ENCODE measurements around the gene GRIK4. TPM values are rescaled to one million over a fixed set of nuclear protein-coding genes. Genes with fewer than 3 reads are reported as not detected.

GRIK4 gene
- total RNA-seq, 3 donors from 2014 or later (not counting 1 experiment from before 2014, with no cell fraction given) = 2.2 to 32.3 (median 21.9) TPM

DNA sequence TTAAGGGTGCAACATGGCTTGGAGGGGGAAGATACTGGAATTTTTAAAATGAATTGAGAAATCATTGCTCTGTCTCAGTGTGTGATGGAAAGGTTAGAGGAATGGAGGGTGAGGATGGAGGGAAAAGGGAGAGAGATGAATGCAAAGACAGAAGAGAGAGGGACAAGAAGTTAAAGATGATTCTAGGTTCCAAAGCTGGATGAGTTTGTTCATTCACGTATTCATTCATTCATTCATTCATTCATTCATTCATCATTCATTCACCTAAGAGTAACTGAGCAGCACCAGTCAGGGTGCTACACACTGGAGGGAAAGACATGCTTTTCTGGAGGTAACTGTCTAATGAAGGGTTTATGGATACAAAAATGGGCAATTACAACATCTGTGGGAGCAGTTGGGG, 209.2 kb downstream of the GRIK4 start:
- TF ChIP-seq, protein P1, sequence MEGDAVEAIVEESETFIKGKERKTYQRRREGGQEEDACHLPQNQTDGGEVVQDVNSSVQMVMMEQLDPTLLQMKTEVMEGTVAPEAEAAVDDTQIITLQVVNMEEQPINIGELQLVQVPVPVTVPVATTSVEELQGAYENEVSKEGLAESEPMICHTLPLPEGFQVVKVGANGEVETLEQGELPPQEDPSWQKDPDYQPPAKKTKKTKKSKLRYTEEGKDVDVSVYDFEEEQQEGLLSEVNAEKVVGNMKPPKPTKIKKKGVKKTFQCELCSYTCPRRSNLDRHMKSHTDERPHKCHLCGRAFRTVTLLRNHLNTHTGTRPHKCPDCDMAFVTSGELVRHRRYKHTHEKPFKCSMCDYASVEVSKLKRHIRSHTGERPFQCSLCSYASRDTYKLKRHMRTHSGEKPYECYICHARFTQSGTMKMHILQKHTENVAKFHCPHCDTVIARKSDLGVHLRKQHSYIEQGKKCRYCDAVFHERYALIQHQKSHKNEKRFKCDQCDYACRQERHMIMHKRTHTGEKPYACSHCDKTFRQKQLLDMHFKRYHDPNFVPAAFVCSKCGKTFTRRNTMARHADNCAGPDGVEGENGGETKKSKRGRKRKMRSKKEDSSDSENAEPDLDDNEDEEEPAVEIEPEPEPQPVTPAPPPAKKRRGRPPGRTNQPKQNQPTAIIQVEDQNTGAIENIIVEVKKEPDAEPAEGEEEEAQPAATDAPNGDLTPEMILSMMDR (IDR thresholded peaks at IDR 0.05) = no peak
- H3K27ac Mint-ChIP-seq = no peak overlapping the region

DNA sequence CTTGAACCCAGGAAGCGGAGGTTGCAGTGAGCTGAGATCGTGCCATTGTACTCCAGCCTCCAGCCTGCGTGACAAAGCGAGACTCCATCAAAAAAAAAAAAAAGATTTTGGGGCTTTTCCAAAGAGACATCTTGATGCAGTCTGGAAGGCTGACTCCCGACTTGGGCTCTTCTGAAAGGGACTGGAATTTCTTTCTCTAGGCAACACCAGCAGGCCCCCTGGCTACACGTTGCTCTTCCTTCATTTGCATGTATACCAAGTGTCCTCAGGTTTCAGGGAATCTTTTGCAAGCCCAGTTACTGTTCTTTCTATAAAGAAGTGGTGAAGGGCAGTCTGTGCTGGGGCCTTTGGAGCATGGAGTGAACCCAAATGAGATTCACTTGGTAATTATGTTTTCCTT, 211.0 kb downstream of the GRIK4 start:
- H3K4me1 ChIP-seq (ENCODE audit: control insufficient read depth, insufficient read depth, low read length) = no peaks in the 10 kb centered on the region
- H3K9me3 Mint-ChIP-seq = no peaks in the 10 kb centered on the region
- 92% methylated on average over 6 of the region's 6 CpGs for WGBS (ENCODE audit: insufficient coverage)

More for the DNA sequence above, 209.2 kb downstream of the GRIK4 start:
- Mint-ChIP-seq H3K9me3 (no peaks in the 10 kb centered on the region), H3K27me3 (ENCODE audit: low read depth in 2 of 2) (peaks cover 4 to 21% of the 10 kb centered on the region in 2 donors), H3K36me3 (no peaks in the 10 kb centered on the region), H3K4me1 (peaks cover under 1 to 31% of the 10 kb centered on the region in 2 donors), H3K4me3 (no peak overlapping the region)
- Histone ChIP-seq H3K27me3 (ENCODE audit: control insufficient read depth, insufficient read depth, low read length) (no peaks in the 10 kb centered on the region), H3K36me3 (ENCODE audit: control insufficient read depth, insufficient read depth, low read length) (no peaks in the 10 kb centered on the region), H3K27ac (ENCODE audit: low read length) (no peak overlapping the region), H3K4me1 (ENCODE audit: control insufficient read depth, insufficient read depth, low read length) (no peaks in the 10 kb centered on the region), H3K9me3 (ENCODE audit: control insufficient read depth, insufficient read depth, low read length) (no peaks in the 10 kb centered on the region), H3K4me3 (ENCODE audit: low read length) (no peak overlapping the region)
- intact Hi-C loops (cut with micrococcal nuclease) = no loop called here
- ATAC-seq (no peak), DNase-seq (no peak)
- no CpG with 5 or more reads among the region's 1 CpG for WGBS (ENCODE audit: insufficient coverage)

DNA sequence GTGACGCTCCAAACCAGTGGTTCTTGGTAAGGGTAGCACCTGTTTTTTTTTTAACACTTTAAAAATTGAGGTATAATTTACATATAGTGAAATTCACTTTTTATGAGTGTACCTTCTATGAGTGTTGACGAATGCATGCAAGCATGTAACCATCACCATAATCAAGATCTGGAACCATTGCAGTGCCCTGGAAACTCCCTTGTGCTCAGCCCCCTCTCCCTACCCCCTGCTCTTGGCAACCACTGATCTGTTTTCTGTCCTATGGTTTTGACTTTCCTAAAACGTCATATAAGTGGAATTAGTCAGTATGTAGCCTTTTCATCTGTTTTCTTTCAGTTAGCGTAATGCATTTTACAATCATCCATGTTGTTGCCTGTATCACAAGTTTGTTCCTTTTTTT, 212.2 kb downstream of the GRIK4 start:
- H3K9me3 Mint-ChIP-seq = peaks cover 2 to 5% of the 10 kb centered on the region in 2 donors
- intact Hi-C loops (cut with micrococcal nuclease) = no loop called here
- Histone ChIP-seq H3K36me3 (ENCODE audit: control insufficient read depth, insufficient read depth, low read length) (no peaks in the 10 kb centered on the region), H3K9me3 (ENCODE audit: control insufficient read depth, insufficient read depth, low read length) (no peaks in the 10 kb centered on the region), H3K4me3 (ENCODE audit: low read length) (no peak overlapping the region), H3K27ac (ENCODE audit: low read length) (no peak overlapping the region), H3K27me3 (ENCODE audit: control insufficient read depth, insufficient read depth, low read length) (no peaks in the 10 kb centered on the region), H3K4me1 (ENCODE audit: control insufficient read depth, insufficient read depth, low read length) (no peaks in the 10 kb centered on the region)
- 77% methylated on average over 4 of the region's 4 CpGs for WGBS (ENCODE audit: insufficient coverage)
- ATAC-seq = peak in 2 of 3 donors; percentile 46 to 61
- H3K36me3 Mint-ChIP-seq = peaks cover 5% of the 10 kb centered on the region
- H3K27ac Mint-ChIP-seq = peak overlapping the region in 1 of 2 donors; percentile 17
- no peak for DNase-seq
- peaks cover 4 to 21% of the 10 kb centered on the region in 2 donors for H3K27me3 Mint-ChIP-seq (ENCODE audit: low read depth in 2 of 2)
- H3K4me3 Mint-ChIP-seq = no peak overlapping the region
- TF ChIP-seq, protein P1 (IDR thresholded peaks at IDR 0.05) = no peak
- peaks cover 0 to 24% of the 10 kb centered on the region in 2 donors for H3K4me1 Mint-ChIP-seq

More for the DNA sequence above, 211.0 kb downstream of the GRIK4 start:
- intact Hi-C loops (cut with micrococcal nuclease) = no loop called here
- H3K36me3 Mint-ChIP-seq = no peaks in the 10 kb centered on the region
- peaks cover 4 to 21% of the 10 kb centered on the region in 2 donors for H3K27me3 Mint-ChIP-seq (ENCODE audit: low read depth in 2 of 2)
- Histone ChIP-seq H3K27ac (ENCODE audit: low read length) (no peak overlapping the region), H3K36me3 (ENCODE audit: control insufficient read depth, insufficient read depth, low read length) (no peaks in the 10 kb centered on the region), H3K4me3 (ENCODE audit: low read length) (no peak overlapping the region), H3K27me3 (ENCODE audit: control insufficient read depth, insufficient read depth, low read length) (no peaks in the 10 kb centered on the region), H3K9me3 (ENCODE audit: control insufficient read depth, insufficient read depth, low read length) (no peaks in the 10 kb centered on the region)
- H3K27ac Mint-ChIP-seq = no peak overlapping the region
- TF ChIP-seq, protein P1 (IDR thresholded peaks at IDR 0.05) = no peak
- H3K4me3 Mint-ChIP-seq = no peak overlapping the region
- ATAC-seq (no peak), DNase-seq (no peak)
- H3K4me1 Mint-ChIP-seq = peaks cover 0 to 24% of the 10 kb centered on the region in 2 donors

DNA sequence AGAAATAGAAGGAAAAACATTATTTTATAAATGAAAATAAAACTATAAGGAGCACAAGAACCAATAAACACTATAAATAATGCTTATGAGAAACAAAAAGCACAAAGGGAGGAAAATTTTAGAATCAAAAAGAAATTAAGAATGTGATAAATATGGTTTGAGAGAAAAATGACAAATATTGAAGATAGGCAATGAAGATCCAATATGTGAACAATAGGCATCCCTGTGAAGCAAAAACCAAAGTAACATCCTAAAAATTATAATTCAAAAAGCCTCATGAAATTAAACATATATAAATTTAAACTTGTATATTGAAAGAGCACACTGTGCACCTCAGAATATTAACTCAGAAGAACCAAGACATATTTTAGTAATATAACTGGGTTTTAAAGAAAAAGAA, 216.2 kb downstream of the GRIK4 start:
- no peak overlapping the region for H3K27ac ChIP-seq (ENCODE audit: low read length)
- peaks cover 0 to 21% of the 10 kb centered on the region in 2 donors for H3K27me3 Mint-ChIP-seq (ENCODE audit: low read depth in 2 of 2)
- H3K4me3 ChIP-seq (ENCODE audit: low read length) = no peak overlapping the region
- no peaks in the 10 kb centered on the region for H3K4me1 ChIP-seq (ENCODE audit: control insufficient read depth, insufficient read depth, low read length)
- no peaks in the 10 kb centered on the region for H3K27me3 ChIP-seq (ENCODE audit: control insufficient read depth, insufficient read depth, low read length)
- ATAC-seq = no peak
- H3K36me3 ChIP-seq (ENCODE audit: control insufficient read depth, insufficient read depth, low read length) = no peaks in the 10 kb centered on the region
- H3K4me3 Mint-ChIP-seq = no peak overlapping the region
- TF ChIP-seq, protein P1 (IDR thresholded peaks at IDR 0.05) = no peak
- peaks cover 4 to 9% of the 10 kb centered on the region in 2 donors for H3K9me3 Mint-ChIP-seq
- H3K4me1 Mint-ChIP-seq = peaks cover 0 to 15% of the 10 kb centered on the region in 2 donors
- H3K36me3 Mint-ChIP-seq = peaks cover 5% of the 10 kb centered on the region
- H3K9me3 ChIP-seq (ENCODE audit: control insufficient read depth, insufficient read depth, low read length) = no peaks in the 10 kb centered on the region
- H3K27ac Mint-ChIP-seq = no peak overlapping the region
- DNase-seq = no peak
- intact Hi-C loops (cut with micrococcal nuclease) = no loop called here

Measured in natural killer cell (primary cell).